ENCODE measurements around the gene SAPCD2.
"Not testable (repeated sequence)": the region's sequence is repeated elsewhere in the genome, so short reads cannot be mapped to it uniquely, and the experiment has no call there.

Gene SAPCD2

GRCh38 chr9:137070201-137070905, at the start of gene SAPCD2:
SAPCD2 (minus strand) TSS chr9:137070557; CDS start chr9:137070460, 97 bp downstream.
- peak; percentile 86 for DNase-seq

- not testable (repeated sequence) for DNase-seq
These were observed 47.8 kb upstream of the SAPCD2 start for GRCh38 chr9:137118092-137118603.

GRCh38 chr9:137117269-137117731, 46.9 kb upstream of the SAPCD2 start:
- no peak for DNase-seq

- no peak for DNase-seq
These were observed 46.4 kb upstream of the SAPCD2 start for GRCh38 chr9:137116728-137117127.

GRCh38 chr9:137116027-137116507, 45.7 kb upstream of the SAPCD2 start:
- DNase-seq, result no peak

GRCh38 chr9:137115394-137116026, 45.2 kb upstream of the SAPCD2 start:
- DNase-seq, result no peak

- DNase-seq, result no peak
These were observed 44.4 kb upstream of the SAPCD2 start, which contains the start of gene DPP7 for GRCh38 chr9:137114613-137115393. DPP7 (minus strand) TSS chr9:137114733; CDS start chr9:137114713, 20 bp downstream.

GRCh38 chr9:137114220-137114612, 43.9 kb upstream of the SAPCD2 start:
- DNase-seq, result no peak

GRCh38 chr9:137113385-137114159, 43.2 kb upstream of the SAPCD2 start:
- no peak for DNase-seq

- DNase-seq, result no peak
These were observed 42.4 kb upstream of the SAPCD2 start for GRCh38 chr9:137112564-137113384.

GRCh38 chr9:137111788-137112563, 41.6 kb upstream of the SAPCD2 start:
- no peak for DNase-seq

GRCh38 chr9:137110911-137111787, 40.8 kb upstream of the SAPCD2 start:
- no peak for DNase-seq

GRCh38 chr9:137110147-137110910, 40.0 kb upstream of the SAPCD2 start:
- no peak for DNase-seq

- no peak for DNase-seq
These were observed 39.1 kb upstream of the SAPCD2 start for GRCh38 chr9:137109250-137110146.

GRCh38 chr9:137108608-137109249, 38.4 kb upstream of the SAPCD2 start:
- DNase-seq, result no peak

- DNase-seq, result no peak
These were observed 37.6 kb upstream of the SAPCD2 start for GRCh38 chr9:137107982-137108381.

- no peak for DNase-seq
These were observed 37.1 kb upstream of the SAPCD2 start for GRCh38 chr9:137107312-137107921.
